NCI-H82 (cell line): ENCODE measurements around the gene ACTL10.

Experiments used
- DNase-seq: peaks from one replicate; lab custom pipeline; 2025; lab: John Stamatoyannopoulos, UW

The ACTL10 gene

GRCh38 chr20:33677991-33678702 is 11.4 kb downstream of the ACTL10 start:
- DNase-seq, result no peak

DNA sequence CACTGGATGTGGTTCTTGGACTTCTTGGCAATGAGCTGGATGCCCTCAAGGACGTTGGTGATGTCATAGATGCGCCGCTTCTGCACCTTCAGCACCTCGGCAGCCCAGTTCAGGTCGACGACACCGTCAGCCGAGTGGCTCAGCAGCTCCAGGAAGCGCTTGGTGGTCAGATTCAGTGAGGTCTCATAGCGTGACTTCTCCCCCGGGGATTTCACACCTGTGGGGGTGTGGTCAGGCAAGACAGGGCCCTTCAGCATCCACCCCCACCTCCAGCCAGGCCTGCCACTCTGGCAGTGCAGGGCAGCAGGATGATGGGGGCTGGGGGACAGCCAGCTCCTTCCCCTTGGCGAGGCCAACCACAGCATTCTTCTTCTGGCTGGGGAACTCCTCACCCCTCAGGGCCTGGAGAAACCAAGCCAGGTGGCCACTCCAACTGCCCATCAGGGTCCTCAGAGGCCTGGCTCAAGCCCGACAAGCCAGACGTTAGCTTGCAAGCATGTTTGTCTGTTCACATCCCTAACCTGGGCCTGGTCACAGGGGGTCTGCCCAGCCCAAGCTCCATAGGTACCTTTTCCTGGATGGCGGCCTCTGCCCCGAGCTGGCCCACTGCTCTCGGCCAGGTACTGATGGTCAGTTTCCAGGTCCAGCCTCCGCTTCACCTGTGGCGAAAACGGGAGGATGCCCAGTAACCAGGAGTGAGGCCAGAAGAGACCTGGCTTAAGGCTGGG is 13.2 kb downstream of the ACTL10 start:
- DNase-seq, result no peak

GRCh38 chr20:33680686-33681085 is 13.9 kb downstream of the ACTL10 start:
- no peak for DNase-seq

DNA sequence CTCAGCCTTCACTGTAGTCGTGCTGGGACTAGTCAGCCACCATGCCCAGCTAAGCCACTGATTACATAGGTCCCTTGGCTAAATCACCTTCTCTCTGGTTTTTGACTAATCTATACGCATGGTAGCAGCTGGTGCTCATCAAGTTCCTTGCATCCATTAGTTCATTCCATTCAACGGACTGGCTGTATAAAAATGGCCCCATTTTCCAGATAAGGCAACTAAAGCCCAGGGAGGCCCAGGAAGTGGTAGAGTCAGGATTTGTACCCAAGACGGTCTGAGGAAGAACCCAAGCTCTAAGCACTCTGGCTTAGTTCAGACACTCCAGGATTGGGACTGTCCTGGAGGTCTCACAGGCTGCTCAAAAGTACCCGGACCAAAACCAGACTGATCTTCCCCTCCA is 14.5 kb downstream of the ACTL10 start:
- DNase-seq, result no peak

- DNase-seq, result no peak
These were observed 15.1 kb downstream of the ACTL10 start for GRCh38 chr20:33681728-33682353.

- peak; percentile 97 for DNase-seq
These were observed 18.0 kb downstream of the ACTL10 start for GRCh38 chr20:33684533-33685327.

DNA sequence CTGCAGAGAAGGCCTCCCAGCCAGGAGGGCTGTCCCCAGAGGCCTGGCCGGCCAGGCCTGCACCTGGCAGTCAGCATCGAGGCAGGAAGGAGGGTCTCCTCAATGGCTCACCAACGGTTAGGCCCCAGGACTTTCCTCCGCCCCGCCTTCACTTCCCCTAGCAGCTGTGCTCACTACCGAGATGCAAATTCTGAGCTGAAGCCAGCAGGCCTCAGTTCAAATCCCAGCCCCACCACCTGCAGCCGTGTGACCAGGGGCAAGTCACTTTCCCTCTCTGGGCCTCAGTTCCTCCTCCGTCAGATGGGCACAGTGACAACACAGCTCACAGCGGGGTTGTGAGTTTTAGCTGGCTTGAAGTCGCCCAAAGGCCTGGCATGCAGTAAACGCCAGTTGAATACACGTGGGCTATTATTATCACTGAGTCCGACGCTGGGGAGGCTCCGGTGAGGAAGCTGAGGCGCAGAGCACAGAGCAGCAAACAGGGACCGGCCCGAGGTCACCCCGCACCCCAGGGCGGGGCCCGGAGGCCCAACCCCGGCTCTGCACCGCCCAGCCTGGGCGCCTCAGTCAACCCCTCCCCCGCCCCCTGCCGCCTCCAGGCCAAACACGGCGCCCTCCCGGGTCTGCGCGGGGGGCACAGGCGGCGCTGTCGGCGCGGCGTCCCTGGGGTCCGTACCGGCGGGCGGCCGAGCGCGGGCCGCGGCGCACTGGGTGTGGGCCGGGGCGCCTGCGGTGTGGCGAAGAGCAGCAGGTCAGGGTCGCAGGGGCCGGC is 18.8 kb downstream of the ACTL10 start:
- peak; percentile 67 for DNase-seq

DNA sequence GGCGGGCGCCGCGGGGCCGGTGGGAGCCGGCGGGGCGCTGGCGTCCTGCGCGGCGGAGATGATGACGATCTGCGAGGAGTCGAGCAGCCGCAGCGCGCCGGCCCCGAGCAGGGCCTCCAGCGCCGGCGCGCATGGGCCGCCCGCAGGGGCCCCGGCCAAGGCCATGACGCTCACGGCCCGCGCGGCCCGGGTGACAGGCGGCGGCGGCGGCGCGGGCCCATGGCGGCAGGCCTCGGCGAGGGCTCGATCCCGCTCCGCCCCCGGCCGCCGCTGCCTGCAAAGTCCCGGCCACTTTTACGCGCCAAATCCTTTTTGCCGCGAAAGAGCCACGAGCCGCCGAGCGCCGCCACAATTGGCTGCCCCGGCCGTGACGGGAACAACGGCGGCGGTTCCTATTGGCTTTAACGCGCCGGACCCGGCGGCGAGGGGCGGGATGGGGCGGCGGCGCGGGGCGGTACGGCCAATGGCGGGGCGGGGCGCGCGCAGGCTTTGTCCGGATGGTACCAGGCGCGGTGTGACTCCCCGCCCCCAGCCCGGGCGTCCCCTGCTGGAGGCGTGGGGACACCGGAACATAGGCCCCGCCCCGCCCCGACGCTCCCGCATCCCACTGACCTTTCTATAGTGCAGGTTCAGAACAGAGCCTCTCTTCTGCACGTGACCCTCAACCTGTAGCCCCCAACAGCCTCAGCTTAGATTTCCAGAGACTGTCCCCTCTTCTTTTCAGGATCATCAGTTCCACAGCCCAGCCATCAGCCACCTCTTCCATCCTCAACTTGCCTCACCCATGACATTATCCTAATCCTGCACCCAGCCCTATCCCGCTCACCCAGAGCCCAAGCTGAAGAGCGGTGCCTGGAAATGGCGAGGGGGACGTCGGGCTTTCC is 19.6 kb downstream of the ACTL10 start, which contains the start of gene E2F1:
E2F1 (minus strand) TSS at position 286 of the 884 bp plus-strand sequence; CDS start at position 165, 121 bp downstream.
- DNase-seq, result peak; percentile 98

DNA sequence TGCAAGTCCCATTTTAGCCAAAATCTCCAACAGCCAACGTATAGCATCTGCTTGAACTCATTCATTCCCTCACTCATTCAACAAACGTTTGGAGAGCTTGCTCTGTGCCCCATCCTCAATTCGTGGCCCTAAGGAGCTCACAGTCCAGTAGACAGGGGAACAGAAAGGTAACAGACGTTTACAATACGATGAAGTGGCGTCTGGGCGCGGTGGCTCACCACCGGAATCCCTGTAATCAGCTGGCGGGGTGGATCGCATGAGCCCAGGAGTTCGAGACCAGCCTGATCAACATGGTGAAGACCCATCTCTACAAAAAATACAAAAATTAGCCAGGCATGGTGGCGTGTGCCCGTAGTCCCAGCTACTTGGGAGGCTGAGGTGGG is 20.2 kb downstream of the ACTL10 start:
- peak; percentile 58 for DNase-seq

DNA sequence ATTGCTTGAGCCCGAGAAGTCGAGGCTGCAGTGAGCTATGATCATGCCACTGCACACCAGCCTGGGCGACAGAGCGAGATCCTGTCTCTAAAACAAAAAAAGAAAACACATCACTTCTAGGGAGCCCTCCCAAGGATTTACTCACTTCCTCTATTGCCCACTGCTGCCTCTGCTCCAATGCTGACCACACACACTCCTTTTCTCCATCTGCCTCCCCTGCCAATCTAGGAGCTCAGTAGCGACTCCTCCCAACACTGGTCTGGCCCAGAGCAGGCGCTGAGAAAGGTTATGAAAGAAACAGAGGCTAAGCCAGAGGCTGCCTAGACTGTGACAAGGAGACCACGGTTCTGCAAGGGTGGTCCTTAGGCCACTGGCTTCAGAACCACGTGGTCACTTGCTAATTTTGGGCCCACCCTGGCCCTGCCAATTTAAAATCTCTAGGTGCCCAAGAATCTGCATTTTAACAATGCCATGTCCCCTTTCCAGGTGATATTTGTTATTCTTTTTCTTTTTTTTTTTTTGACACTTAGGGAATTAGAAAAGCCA is 20.7 kb downstream of the ACTL10 start:
- DNase-seq, result no peak

DNA sequence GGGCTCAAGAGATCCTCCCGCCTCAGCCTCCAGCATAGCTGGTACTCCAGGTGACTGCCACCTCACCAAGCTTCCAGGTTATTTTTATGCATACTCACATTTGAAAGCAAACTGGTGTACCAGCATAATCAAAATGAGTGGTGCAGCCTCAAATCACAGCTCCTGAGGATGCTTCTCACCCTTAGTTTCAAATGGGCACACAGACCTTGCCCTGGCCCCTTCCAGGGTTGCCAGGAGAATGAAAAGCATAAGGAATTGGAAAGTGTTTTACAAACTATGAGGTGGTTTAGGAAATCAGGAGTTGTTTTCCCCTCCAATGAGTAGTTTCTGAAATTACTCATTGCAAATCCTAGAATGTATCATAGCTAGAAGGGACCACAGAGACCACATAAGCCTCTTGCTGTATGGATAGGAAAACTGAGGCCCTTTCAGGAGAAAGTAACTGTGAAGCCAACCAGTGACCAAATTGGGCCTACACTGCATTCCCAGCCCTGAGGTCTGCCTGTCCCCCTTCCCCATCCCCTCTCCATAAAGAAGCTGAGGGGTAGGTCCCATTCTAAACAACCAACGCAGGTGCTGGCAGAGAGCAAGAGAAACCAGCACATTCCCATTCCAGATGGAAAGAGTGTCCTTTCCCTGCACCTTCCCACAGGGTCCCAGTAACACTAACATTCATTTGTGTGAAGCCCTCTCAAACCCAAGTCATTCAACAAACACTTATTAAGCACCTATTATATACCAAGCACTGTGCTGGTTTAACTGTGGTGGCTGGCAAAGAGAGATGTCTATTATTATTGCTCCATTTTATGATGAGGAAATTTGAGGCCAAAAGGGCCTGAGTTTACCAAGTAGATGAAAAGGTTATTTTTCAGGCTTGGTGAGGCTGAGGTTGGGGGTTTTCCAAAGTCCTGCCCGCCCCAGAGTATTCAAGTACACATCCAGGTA is 21.5 kb downstream of the ACTL10 start:
- no peak for DNase-seq

- peak; percentile 42 for DNase-seq
These were observed 22.2 kb downstream of the ACTL10 start for GRCh38 chr20:33688938-33689424.

GRCh38 chr20:33689493-33689892 is 22.8 kb downstream of the ACTL10 start:
- no peak for DNase-seq

- DNase-seq, result no peak
These were observed 23.2 kb downstream of the ACTL10 start for GRCh38 chr20:33689973-33690372.

- no peak for DNase-seq
These were observed 26.5 kb downstream of the ACTL10 start for GRCh38 chr20:33693289-33693688.

DNA sequence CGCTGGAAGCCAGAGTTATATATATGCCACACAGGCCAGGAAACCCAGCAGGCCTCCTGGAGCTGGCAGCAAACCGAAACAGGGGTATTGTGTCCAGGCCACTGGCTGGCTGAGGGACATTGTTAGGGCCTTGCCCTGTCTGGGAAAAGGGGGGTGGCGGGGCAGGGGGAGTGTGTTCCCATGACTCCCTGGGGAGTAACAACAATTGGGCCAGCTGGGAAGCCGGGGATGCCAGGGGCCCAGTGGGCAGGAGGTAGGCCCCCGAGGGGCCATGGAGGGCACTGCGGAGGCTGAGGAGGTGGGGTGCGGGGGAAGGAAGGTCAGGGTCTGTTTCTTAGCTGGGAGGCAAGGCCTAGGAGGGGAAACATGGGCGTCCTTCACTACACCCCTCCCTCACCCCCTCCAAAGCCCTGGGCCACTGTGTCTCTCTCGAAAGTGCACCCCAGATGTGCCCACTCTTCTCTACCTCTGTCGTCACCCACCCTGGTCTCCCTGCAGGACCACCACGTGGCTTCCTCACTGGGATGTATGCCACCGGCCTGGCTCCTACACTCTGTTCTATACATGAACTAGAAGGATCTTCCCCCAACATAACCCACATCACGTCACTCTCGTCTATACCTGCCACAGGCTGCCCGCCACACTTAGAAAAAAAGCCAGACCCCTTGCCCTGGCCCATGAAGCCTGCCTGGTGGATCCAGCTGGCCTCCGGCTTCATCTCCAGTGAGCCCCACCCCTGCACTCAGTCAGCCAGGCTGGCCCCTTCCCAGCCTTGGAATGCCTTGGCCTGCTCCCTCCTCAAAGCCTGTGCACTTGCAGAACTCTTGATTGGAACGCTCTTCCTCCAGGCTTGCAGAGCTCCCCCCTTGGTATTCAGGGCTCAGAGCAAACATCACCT is 27.2 kb downstream of the ACTL10 start:
- DNase-seq, result no peak

DNA sequence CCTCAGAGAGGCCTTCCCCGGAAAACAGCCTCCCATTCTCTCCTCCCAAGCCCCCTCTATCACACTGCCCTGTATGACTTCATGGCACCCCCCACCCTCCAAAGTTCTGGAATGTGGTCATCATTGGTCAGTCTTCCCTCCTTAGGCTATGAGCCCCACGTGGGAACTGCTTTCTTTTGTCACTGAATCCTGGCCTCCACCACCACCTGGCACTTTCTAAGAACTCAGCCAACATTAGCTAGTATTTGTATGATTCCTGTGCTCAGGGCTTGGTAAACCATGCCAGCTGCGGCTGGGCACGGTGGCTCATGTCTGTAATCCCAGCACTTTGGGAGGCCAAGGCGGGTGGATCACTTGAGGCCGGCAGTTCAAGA is 27.9 kb downstream of the ACTL10 start:
- no peak for DNase-seq

DNA sequence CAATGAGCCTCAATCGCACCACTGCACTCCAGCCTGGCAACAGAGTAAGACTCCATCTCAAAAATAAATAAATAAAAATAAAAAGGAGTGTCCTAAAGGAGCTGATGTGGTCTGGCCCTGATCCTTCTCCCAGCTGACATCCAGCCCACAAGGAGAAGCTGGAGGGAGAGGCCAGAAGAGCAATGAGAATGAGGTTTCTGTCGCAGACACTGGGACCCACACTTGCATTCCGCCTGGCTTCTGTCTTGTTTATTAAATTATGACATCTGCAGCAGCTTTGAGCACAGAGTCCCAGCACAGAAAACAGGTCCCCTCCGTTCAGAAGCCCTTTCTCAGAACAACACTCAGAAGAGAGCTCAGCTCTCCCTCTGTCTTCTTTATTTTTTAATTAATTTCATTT is 29.7 kb downstream of the ACTL10 start:
- DNase-seq, result no peak
